GM18526 (cell line): ENCODE results near the gene MRTFA.

Experiments used
- POLR2A ChIP-seq: IDR thresholded peaks from 3 replicates; pipeline ENCODE4 v1.6.1; 2011; ENCODE audit not compliant: insufficient read length; ENCODE audit errors: extremely low read depth

The MRTFA gene

DNA sequence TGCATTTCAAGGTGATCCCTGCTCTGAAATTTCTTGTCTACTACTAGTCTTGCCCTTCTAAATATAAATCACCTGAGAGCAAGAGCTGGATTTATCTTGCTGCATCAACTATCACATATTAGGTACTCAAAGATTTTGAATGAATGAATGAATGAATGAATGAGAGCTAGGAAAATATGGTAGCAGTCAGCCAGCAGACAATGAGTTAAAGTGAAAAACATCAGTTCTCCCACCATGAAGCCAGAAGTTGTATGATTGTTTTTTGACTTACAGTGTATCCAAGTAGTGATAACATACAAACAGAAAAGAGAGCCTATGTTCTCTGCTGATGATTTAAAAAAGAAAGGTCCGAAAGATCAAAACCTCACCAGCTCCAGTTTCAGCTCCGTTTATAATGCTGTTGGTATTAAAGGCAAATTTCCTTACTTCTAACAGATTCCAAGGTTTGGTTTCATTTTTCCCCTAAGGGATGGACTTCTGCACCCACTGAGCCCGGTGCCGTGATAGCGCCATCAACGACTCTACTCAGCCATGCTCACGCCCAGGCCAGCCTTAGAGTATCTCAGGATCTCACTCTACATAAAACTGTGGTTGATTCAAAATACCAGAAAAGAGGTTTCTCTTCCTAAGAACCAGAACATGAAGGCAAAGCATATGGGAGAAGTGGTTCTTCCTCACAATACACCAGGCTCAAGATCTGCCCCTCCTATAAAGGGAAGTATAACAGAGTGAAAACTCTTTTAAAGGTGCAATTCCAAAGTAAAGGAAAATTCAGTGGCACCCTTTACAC lies 174.1 kb downstream of the MRTFA start:
- TF ChIP-seq POLR2A: no peak

- TF ChIP-seq POLR2A: no peak
Measured at GRCh38 chr22:40453671-40454070, 182.8 kb downstream of the MRTFA start.

DNA sequence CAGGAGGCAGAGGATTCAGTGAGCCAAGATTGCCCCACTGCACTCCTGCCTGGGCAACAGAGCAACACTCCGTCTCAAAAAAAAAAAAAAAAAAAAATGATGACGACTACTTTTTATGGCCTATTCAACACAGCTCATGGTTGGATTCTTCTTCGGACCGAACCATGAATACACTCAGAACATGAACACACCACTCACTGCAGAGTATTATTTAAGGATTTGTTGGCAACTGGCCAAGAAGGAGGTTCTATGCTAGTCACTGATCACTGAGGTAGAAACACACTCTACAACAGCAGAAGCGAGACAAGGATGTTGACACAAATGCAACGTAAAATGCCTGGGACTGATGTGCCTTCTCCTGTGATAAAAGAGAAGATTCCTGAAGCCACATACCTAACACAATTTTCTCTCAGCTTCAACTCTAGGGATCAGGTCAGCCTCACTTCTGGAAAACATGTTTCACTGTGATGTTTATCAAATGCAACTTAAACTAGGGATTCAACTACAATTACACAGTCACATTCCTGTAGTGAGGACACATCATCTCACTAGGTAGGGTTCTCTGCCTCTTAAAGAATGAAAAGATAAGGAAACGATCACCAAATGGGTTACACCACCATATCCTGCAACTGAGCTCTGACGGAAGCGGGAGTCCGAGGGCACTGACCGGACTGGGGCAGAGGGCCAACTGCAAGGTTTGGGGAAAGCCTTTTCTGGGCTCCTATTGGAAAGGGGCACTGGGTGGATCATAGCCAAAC lies 183.6 kb downstream of the MRTFA start:
- no peak for TF ChIP-seq POLR2A

GRCh38 chr22:40451210-40451609 lies 185.3 kb downstream of the MRTFA start:
- TF ChIP-seq POLR2A: no peak

GRCh38 chr22:40450616-40451015 lies 185.9 kb downstream of the MRTFA start:
- TF ChIP-seq POLR2A: no peak

DNA sequence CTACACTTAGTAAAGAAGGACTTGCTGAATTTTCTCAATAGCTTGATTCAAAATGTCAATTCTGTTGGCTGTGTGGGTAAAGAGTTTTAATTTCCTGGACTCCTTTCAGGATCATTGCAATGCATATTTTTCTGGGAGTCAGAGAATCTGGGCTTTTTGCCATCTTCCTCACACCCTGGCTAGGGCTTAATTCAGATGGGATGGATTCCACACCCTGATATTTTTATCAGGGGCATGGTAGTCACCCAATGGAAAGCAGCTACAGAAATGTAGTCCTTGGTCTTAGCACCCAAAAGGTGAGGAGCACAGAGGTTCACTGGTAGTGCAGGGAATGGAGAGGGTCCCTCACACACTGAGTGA lies 186.9 kb downstream of the MRTFA start:
- TF ChIP-seq POLR2A: no peak

- TF ChIP-seq POLR2A: no peak
Measured at GRCh38 chr22:40446203-40446602, 190.3 kb downstream of the MRTFA start.

GRCh38 chr22:40444178-40444831 lies 192.2 kb downstream of the MRTFA start:
- no peak for TF ChIP-seq POLR2A

DNA sequence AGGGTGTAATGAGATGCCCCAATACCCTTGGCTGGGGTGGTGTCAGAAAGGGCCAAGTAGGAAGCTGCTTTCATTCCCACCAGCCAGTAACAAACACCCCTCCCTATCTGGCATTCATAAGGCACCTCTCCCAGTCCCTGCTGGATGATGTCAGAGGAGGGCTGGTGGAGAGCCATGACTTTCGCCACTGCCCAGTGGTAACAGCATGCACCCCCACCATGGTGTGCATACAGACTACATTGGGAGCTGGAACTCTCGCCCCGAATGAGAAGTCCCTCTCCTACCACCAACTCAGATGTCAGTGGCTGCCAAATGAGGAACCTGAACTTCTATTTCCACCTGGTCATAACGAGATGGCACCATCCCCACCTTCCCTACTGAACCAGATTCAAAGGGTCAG lies 192.8 kb downstream of the MRTFA start:
- TF ChIP-seq POLR2A: no peak

GRCh38 chr22:40441761-40442390 lies 194.6 kb downstream of the MRTFA start:
- TF ChIP-seq POLR2A: no peak

- TF ChIP-seq POLR2A: no peak
Measured at GRCh38 chr22:40436505-40437431, 199.8 kb downstream of the MRTFA start.

GRCh38 chr22:40434745-40435144 lies 201.8 kb downstream of the MRTFA start:
- TF ChIP-seq POLR2A: no peak

- TF ChIP-seq POLR2A: no peak
Measured at GRCh38 chr22:40434106-40434505, 202.4 kb downstream of the MRTFA start.

DNA sequence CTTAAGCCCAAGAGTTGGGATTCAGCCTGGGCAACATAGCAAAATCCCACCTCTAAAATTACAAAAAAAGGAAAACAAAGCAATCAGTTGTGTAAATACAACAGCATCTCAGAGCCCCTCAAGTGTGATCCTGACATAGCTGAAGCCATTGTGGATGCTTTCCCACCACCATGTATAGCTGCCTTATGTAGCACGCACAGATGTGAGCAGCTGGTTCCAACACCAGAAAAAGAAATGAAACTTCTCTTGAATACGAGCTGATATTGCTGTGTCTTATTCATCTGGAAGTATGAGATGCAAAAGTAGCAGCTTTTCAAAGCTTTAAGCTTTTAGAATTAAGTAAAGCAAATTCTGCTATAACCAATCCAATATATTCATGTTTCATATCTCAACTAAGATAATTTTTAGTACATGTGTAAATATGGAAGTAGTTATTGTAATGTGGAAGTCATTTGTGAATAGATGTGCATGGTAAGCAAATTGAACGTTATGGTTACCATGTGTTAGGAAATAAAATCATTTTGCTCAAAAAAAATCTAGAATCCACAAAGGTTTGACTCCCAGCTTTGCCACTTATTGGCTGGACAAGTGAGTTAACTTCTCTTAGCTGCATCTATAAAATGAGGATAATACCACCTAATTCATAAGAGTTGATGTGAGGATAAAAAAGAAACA lies 203.0 kb downstream of the MRTFA start:
- TF ChIP-seq POLR2A: no peak
